ENCODE measurements around the gene CTNNBL1.
A peak's percentile ranks its signal among the peaks of the same experiment; 100 is the strongest.

Gene CTNNBL1

GRCh38 chr20:37742131-37742530, 48.3 kb downstream of the CTNNBL1 start:
- DNase-seq, result no peak

- DNase-seq, result no peak
Measured at GRCh38 chr20:37744347-37744746, 50.5 kb downstream of the CTNNBL1 start.

GRCh38 chr20:37745553-37745952, 51.7 kb downstream of the CTNNBL1 start:
- DNase-seq, result peak in 1 of 2 experiments; percentile 23

GRCh38 chr20:37748015-37748414, 54.2 kb downstream of the CTNNBL1 start:
- no peak for DNase-seq

GRCh38 chr20:37749218-37749617, 55.4 kb downstream of the CTNNBL1 start:
- no peak for DNase-seq

GRCh38 chr20:37749620-37750403, 56.0 kb downstream of the CTNNBL1 start:
- DNase-seq, result no peak

- no peak for DNase-seq
Measured at GRCh38 chr20:37755665-37756064, 61.8 kb downstream of the CTNNBL1 start.

GRCh38 chr20:37756234-37756633, 62.4 kb downstream of the CTNNBL1 start:
- DNase-seq, result no peak

GRCh38 chr20:37757550-37757949, 63.7 kb downstream of the CTNNBL1 start:
- no peak for DNase-seq

- no peak for DNase-seq
Measured at GRCh38 chr20:37758332-37758731, 64.5 kb downstream of the CTNNBL1 start.

- no peak for DNase-seq
Measured at GRCh38 chr20:37759052-37759553, 65.3 kb downstream of the CTNNBL1 start.

- DNase-seq, result no peak
Measured at GRCh38 chr20:37759761-37760209, 66.0 kb downstream of the CTNNBL1 start.

- DNase-seq, result no peak
Measured at GRCh38 chr20:37760322-37760721, 66.5 kb downstream of the CTNNBL1 start.

GRCh38 chr20:37762716-37763485, 69.1 kb downstream of the CTNNBL1 start:
- DNase-seq, result no peak

- DNase-seq, result no peak
Measured at GRCh38 chr20:37764333-37764935, 70.6 kb downstream of the CTNNBL1 start.

- no peak for DNase-seq
Measured at GRCh38 chr20:37770908-37771307, 77.1 kb downstream of the CTNNBL1 start.

- DNase-seq, result no peak
Measured at GRCh38 chr20:37773291-37773826, 79.5 kb downstream of the CTNNBL1 start.

- no peak for DNase-seq
Measured at GRCh38 chr20:37774156-37774555, 80.3 kb downstream of the CTNNBL1 start.

GRCh38 chr20:37775200-37775599, 81.4 kb downstream of the CTNNBL1 start:
- no peak for DNase-seq

- DNase-seq, result no peak
Measured at GRCh38 chr20:37776049-37776448, 82.2 kb downstream of the CTNNBL1 start.

GRCh38 chr20:37776526-37776925, 82.7 kb downstream of the CTNNBL1 start:
- no peak for DNase-seq

GRCh38 chr20:37777012-37777950, 83.5 kb downstream of the CTNNBL1 start:
- DNase-seq, result no peak
